SJSA1 (cell line): ENCODE measurements around the gene TAS2R41. TPM values are rescaled to one million over a fixed set of nuclear protein-coding genes. Genes with fewer than 3 reads are reported as not detected.
"Not testable (repeated sequence)": the region's sequence is repeated elsewhere in the genome, so short reads cannot be mapped to it uniquely, and the experiment has no call there.

Source experiments
- DNase-seq, 2 experiments: peaks; one replicate each; pipeline ENCODE4 v3.0.0-alpha.2; 2015 to 2020; ENCODE audit warnings: low spot score in 2 of 2, low read depth in 1 of 2
- H3K27ac ChIP-seq: fragments of 250-450 bp; sonication (Bioruptor Pico); 2 replicates; pipeline ENCODE4 v1.5.1; 2020; ENCODE audit warnings: mild to moderate bottlenecking, moderate library complexity
- H3K27me3 ChIP-seq: fragments of 250-450 bp; sonication (Bioruptor Pico); replicated peaks from 2 replicates; pipeline ENCODE4 v1.5.1; 2020; ENCODE audit warnings: mild to moderate bottlenecking, moderate library complexity
- H3K36me3 ChIP-seq: fragments of 250-450 bp; sonication (Bioruptor Pico); 2 replicates; pipeline ENCODE4 v1.5.1; 2020; ENCODE audit warnings: mild to moderate bottlenecking
- H3K4me1 ChIP-seq: fragments of 250-450 bp; sonication (Bioruptor Pico); replicated peaks from 2 replicates; pipeline ENCODE4 v1.6.1; 2021; ENCODE audit warnings: mild to moderate bottlenecking
- H3K4me3 ChIP-seq: fragments of 250-450 bp; sonication (Bioruptor Pico); 2 replicates; pipeline ENCODE4 v1.5.1; 2020; ENCODE audit warnings: mild to moderate bottlenecking
- H3K9me3 ChIP-seq: fragments of 250-450 bp; sonication (Bioruptor Pico); replicated peaks from 2 replicates; pipeline ENCODE4 v1.5.1; 2020; ENCODE audit warnings: mild to moderate bottlenecking
- total RNA-seq: library from RNA; depleted of rRNA; stranded (reverse); fragments of >200 nt; shearing (Covaris generic); gene quantifications from 2 replicates; pipeline ENCODE4 v1.2.3, GENCODE V29; 2014

TAS2R41 gene
- total RNA-seq, 1 experiment from 2014 or later = not detected

DNA sequence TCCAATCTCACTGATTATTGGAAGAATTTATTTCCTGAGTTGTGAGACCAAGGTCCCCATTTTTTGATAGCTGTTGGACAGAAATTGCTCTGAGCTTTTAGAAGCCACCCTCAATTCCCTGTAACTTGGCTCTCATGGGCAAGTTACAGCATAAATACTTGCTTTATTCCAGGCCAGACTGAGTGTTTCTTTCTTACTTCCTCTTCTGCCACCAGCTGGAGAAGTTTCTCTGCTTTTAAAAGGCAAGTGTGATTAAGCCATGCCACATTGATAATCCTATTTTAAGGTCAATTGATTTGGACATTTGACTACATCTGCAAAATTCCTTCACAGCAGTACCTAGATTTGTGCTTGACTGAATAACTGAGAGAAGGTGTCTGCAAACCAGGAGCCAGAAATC is 14.1 kb upstream of the TAS2R41 start:
- no peaks in the 10 kb centered on the region for H3K36me3 ChIP-seq
- H3K27me3 ChIP-seq = no peaks in the 10 kb centered on the region
- H3K4me3 ChIP-seq = no peak overlapping the region
- H3K4me1 ChIP-seq = no peaks in the 10 kb centered on the region
- DNase-seq = no peak
- H3K9me3 ChIP-seq = no peaks in the 10 kb centered on the region
- H3K27ac ChIP-seq = no peak overlapping the region

DNA sequence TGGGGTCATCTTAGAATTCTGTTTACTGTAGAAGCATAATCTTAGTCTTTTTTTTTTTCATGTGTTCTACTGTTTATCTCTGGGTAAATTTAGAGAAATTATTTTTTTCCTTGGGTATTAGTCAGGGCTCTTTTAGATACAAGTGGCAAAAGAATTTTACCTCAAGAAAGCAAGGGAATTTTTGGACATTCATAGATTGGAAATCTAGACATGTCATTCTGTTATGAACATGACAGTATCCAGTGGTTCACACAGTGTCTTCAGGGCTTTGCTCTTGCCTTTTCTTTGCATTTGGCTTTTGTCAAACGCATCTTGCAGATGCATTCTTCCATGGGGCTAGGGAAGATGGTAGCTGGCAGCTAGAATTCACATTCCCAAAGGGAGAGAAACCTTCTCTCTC is 13.7 kb upstream of the TAS2R41 start:
- no peak overlapping the region for H3K27ac ChIP-seq
- no peaks in the 10 kb centered on the region for H3K4me1 ChIP-seq
- no peak overlapping the region for H3K4me3 ChIP-seq
- H3K36me3 ChIP-seq = no peaks in the 10 kb centered on the region
- H3K27me3 ChIP-seq = no peaks in the 10 kb centered on the region
- no peaks in the 10 kb centered on the region for H3K9me3 ChIP-seq
- DNase-seq = no peak

DNA sequence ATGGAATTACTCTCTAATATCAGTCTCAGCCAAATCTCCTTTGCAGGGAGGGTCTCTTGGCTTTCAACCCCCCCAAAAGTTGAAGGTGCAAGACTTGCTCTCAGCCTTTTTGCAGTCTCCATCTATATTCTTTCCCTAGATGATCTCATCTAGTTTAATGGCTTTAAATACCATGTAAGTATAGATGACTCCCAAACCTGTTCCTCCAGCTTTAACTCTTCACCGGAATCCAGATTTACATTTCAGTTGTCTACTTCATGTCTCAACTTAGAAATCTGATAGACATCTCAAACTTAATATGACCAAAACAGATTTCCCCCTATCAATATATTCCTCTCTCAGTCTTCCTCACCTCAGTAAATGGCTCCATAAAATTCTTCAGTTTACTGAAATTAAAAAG is 9.9 kb upstream of the TAS2R41 start:
- no peaks in the 10 kb centered on the region for H3K4me1 ChIP-seq
- no peaks in the 10 kb centered on the region for H3K36me3 ChIP-seq
- H3K27ac ChIP-seq = no peak overlapping the region
- no peaks in the 10 kb centered on the region for H3K27me3 ChIP-seq
- no peaks in the 10 kb centered on the region for H3K9me3 ChIP-seq
- no peak for DNase-seq
- no peak overlapping the region for H3K4me3 ChIP-seq

DNA sequence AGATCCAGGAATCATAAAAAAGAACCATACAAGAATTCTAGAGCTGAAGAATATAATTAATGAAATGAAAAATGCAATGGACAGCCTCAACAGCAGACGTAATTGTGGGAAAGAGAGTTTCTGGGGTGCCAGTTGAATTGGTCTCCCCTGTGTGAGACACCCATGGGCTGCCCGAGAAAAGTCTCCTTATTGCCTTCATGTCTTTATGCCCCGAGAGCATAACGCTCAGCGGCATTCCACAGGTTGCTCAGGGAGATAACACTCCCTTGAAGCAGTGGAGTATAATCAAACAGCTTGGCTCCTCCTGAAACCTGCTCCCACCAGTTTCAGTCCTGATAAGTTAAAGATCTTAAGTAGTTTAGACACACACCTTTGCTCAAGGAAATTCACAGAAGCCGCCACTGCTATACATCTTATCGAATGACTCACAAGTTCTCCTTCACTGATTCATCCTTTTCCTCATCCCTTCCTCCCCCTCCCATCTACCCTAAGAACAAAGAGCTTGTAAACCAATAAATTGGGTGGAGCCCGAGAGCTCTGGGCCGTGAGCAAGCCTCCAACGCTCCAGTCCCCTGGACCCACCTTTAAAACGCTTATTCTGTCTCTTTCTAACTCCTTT is 5.5 kb upstream of the TAS2R41 start:
- H3K27ac ChIP-seq, H3K27me3 ChIP-seq, H3K36me3 ChIP-seq, H3K4me3 ChIP-seq, DNase-seq, H3K4me1 ChIP-seq, H3K9me3 ChIP-seq: not testable (repeated sequence)

DNA sequence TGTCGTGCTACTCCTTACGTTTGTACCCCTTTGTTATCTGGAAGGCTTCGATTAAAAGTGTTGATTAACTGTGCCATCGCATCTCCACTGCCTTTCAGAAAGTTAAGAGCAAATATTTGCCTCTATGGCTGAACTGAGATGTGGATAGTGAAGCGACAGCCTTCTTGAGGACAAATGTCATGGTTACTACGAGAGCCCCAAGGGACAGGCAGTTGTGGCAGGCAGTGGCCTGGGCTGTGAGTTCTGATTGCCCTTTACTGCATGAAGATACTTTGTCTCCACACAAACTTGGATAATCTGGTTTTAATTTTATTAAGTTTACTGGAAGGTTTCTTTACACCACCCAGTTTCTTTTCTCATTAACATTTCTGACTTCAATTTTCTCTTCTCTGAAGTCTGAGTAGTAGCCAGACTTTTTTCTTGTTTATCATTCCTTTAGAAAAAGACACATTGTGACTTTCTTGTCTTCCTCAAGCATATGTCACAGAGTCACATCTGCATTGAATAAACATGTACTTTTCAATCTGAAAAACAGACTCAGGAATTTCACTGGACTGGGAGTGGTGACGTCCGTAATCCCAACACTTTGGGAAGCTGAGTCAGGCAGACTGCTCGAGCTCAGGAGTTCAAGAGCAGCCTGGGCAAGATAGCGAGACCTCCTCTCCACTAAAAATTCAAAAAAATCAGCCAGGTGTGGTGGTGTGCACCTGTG is 1.5 kb downstream of the TAS2R41 start:
- no peak for DNase-seq
- Histone ChIP-seq H3K4me1 (no peaks in the 10 kb centered on the region), H3K36me3 (no peaks in the 10 kb centered on the region), H3K27ac (no peak overlapping the region), H3K27me3 (0 out of 2 replicates have a peak, but pooled peaks cover 3% of the 10 kb centered on the region), H3K9me3 (no peaks in the 10 kb centered on the region), H3K4me3 (no peak overlapping the region)

DNA sequence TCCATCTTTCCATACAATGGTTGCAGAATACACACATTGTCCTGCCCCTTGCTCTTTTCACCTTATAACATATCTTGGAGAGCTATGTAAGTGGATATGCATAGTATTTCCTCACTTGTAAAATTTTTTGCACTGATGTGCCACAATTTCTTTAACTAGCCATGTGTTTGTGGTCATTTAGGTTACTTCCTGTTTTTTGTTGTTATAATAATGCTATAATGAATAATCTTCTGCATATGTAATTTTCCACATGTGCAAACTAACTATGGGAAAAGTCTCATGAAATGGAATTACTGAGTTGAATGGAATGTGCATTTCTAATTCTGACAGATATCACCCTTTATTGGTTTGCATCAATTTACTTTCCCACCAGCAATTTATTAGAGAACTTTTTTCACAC is 2.8 kb downstream of the TAS2R41 start:
- Histone ChIP-seq H3K27me3 (0 out of 2 replicates have a peak, but pooled peaks cover 3% of the 10 kb centered on the region), H3K4me3 (no peak overlapping the region), H3K36me3 (no peaks in the 10 kb centered on the region), H3K4me1 (no peaks in the 10 kb centered on the region), H3K9me3 (no peaks in the 10 kb centered on the region), H3K27ac (no peak overlapping the region)
- DNase-seq = no peak

DNA sequence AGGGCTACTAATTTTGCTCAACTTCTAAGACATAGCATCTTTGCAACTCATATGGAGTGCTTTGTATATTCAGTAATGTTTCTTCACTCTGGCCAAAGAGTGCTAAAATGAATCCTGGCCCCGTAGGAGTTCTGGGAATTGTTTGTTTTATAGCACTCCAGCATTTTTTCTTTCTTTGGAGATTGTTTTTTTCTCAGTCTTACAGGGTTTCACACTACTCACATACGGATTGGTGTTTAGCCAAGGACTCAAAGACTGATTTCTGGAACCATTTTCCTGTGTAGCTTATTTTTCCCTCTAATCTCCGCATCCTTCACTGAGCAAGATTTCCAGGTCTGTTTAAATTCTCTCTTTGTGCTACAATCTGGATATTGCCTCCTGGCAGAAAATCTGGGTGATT is 6.4 kb downstream of the TAS2R41 start:
- Histone ChIP-seq H3K27me3 (0 out of 2 replicates have a peak, but pooled peaks cover 3% of the 10 kb centered on the region), H3K36me3 (no peaks in the 10 kb centered on the region), H3K4me3 (no peak overlapping the region), H3K27ac (no peak overlapping the region), H3K4me1 (no peaks in the 10 kb centered on the region), H3K9me3 (no peaks in the 10 kb centered on the region)
- no peak for DNase-seq

DNA sequence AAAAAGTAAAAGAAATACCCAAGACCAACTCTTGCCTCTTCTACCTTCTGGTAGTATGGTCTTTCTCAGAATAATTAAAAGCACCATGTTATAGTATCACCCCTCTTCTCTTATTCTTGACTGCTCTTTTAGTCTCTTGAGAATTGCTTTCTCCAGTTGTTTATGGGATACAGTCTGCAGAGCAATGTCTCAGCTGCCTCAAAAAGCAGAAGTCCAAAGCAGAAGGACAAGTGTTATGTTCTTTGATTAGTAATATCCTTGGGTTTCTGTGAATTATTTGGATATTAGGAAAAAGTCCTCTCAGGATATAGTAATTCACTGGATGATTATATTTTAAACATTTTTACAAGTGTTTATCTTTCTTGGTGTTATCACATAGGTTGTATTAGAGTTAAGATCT is 7.4 kb downstream of the TAS2R41 start:
- H3K27me3 ChIP-seq = 0 out of 2 replicates have a peak, but pooled peaks cover 3% of the 10 kb centered on the region
- no peak for DNase-seq

DNA sequence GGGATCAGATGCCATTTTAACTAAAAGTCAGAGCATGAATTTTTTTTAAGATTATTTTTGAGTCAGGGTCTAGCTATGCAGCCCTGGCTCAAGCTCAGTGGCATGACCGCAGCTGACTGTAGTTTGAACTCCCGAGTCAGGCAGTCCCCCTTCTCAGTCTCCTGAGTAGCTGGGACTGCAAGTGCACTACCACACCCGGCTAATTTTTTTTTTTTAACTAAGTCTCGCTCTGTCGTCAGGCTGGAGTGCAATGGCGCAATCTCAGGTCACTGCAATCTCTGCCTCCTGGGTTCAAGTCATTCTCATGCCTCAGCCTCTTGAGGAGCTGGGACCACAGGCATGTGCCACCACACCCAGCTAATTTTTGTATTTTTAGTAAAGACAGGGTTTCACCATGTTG is 7.8 kb downstream of the TAS2R41 start:
- H3K4me3 ChIP-seq = no peak overlapping the region
- 0 out of 2 replicates have a peak, but pooled peaks cover 1% of the 10 kb centered on the region for H3K27me3 ChIP-seq
- DNase-seq = no peak
- H3K27ac ChIP-seq = no peak overlapping the region
- no peaks in the 10 kb centered on the region for H3K4me1 ChIP-seq
- no peaks in the 10 kb centered on the region for H3K9me3 ChIP-seq
- H3K36me3 ChIP-seq = no peaks in the 10 kb centered on the region

More for the DNA sequence above, 7.4 kb downstream of the TAS2R41 start:
- H3K9me3 ChIP-seq = no peaks in the 10 kb centered on the region
- no peaks in the 10 kb centered on the region for H3K4me1 ChIP-seq
- H3K36me3 ChIP-seq = no peaks in the 10 kb centered on the region
- no peak overlapping the region for H3K4me3 ChIP-seq
- H3K27ac ChIP-seq = no peak overlapping the region

DNA sequence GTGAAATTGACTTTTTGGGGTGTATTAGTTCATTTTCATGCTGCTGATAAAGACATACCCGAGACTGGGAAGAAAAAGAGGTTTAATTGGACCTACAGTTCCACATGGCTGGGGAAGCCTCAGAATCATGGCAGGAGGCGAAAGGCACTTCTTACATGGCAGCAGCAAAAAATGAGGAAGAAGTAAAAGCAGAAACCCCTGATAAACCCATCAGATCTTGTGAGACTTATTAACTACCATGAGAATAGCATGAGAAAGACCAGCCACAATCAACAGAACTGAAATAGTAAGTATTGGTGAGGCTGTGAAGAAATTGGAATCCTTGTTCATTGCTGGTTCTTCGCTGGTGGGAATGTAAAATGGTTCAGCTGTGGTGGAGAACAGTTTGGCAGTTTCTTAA is 8.6 kb downstream of the TAS2R41 start:
- H3K4me1 ChIP-seq, DNase-seq, H3K27ac ChIP-seq, H3K9me3 ChIP-seq, H3K4me3 ChIP-seq, H3K27me3 ChIP-seq, H3K36me3 ChIP-seq: not testable (repeated sequence)

DNA sequence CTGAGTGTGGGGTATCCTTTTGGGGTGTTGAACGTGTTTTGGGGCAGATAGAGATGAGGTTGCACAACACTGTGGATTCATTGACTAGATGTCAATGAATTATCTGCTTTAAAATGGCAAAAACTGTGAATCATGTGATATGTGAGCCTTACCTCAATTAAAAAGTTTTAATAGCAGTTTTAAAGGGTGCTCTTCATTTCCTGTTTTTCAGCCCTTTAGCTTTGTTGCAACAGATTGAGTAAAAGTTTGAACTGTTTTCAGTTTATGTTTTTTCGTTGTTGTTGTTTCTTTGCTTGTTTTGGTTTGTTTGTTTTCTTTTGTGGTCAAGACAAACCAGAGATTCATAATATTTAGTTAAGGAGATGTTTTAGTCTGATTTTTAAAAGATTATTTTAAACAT is 9.4 kb downstream of the TAS2R41 start:
- Histone ChIP-seq H3K4me1 (peaks cover 3% of the 10 kb centered on the region; the same call in 1 of the 2 replicates), H3K36me3 (no peaks in the 10 kb centered on the region), H3K27ac (no peak overlapping the region), H3K27me3 (no peaks in the 10 kb centered on the region), H3K9me3 (no peaks in the 10 kb centered on the region), H3K4me3 (no peak overlapping the region)
- DNase-seq = no peak

DNA sequence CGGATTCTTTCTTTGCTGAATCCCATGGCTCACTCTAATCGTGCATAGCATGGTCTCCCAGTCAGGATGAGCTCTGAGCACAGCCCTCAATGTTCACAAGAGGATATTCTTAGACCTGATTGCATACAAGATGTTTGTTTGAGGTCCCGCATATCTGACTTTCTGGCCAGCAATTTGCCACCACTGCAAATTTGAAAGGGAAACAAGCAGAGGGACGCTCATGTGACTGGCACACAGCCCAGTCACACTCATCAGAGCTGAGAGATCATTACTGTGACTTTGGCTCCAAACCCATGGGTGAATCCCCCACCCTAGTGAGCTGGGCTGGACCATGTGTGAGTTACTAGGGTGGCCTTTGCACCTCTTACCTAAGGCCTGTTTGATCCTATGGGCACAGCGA is 9.9 kb downstream of the TAS2R41 start:
- no peak overlapping the region for H3K27ac ChIP-seq
- H3K9me3 ChIP-seq = no peaks in the 10 kb centered on the region
- no peaks in the 10 kb centered on the region for H3K27me3 ChIP-seq
- H3K4me1 ChIP-seq = peaks cover 6% of the 10 kb centered on the region
- no peaks in the 10 kb centered on the region for H3K36me3 ChIP-seq
- H3K4me3 ChIP-seq = no peak overlapping the region
- DNase-seq = no peak

DNA sequence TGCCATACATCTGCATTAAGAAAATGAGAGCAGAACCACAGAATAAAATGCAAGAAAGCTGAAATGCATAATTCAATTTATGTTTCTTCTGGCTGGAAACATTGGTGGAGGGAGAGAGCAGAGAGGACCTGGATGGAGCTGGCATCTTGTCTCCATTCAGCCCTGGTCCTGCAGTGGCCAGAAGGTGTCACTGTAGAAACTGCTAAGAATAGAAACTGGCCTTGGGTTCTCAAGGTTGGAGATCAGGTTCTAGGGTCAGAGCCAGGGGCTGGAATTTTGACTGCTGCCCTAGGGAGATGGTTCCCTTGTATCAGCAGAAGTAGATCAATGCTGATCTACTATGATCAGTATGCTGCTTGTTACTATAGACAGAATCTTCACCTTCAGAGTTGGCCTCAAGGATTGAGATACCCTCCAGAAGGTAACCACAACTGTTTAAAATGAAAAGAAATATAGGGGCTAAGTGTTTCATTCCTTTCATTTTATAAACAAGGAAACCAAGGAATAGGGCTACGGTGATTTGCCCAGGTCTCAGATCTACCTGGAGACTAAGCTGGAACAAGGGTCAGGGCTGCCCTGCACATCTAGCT is 13.1 kb downstream of the TAS2R41 start:
- Histone ChIP-seq H3K36me3 (no peaks in the 10 kb centered on the region), H3K9me3 (no peaks in the 10 kb centered on the region), H3K4me1 (peaks cover 11% of the 10 kb centered on the region), H3K27me3 (no peaks in the 10 kb centered on the region), H3K4me3 (no peak overlapping the region), H3K27ac (no peak overlapping the region)
- peak in 1 of 2 experiments; percentile 24 for DNase-seq

DNA sequence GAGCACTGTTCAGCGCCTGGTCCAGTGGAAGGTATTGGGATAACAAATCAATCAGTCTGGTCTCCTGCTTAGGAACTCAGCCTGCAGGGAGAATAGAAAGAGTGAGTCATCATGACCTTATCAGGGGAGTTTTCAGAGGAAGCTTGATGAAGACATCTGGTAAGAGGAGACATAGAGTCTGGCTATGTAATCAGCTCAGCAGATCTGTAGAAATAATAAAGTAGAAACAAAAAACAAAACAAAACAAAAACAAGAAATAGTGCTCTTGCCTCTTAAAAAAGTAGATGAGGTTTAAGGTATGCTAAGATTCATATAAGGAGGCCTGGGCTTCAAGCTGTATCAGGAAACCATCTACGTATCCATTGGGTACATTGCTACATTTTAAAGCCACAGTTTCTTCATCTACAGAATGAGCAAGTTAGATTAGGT is 14.4 kb downstream of the TAS2R41 start:
- no peak overlapping the region for H3K4me3 ChIP-seq
- H3K27me3 ChIP-seq = no peaks in the 10 kb centered on the region
- no peaks in the 10 kb centered on the region for H3K36me3 ChIP-seq
- peak in 1 of 2 experiments; percentile 29 for DNase-seq
- H3K27ac ChIP-seq = no peak overlapping the region
- no peaks in the 10 kb centered on the region for H3K9me3 ChIP-seq
- peaks cover 11% of the 10 kb centered on the region for H3K4me1 ChIP-seq
